RWPE1 (cell line): ENCODE measurements around the gene SAP30.

ENCODE experiments used
- CTCF ChIA-PET: fragments of 350-600 bp; sonication (Branson Sonifier 250); formaldehyde crosslinking; extraction: SDS; loops from one replicate; lab custom pipeline; 2021; lab: Yijun Ruan, JAX
- POLR2A ChIA-PET: fragments of 400-600 bp; formaldehyde crosslinking; extraction: SDS; loops from one replicate; lab custom pipeline; 2020; ENCODE audit warnings: antibody characterized with exemption; ENCODE audit not compliant: low non-redundant PET; lab: Yijun Ruan, JAX
- DNase-seq: peaks from one replicate; pipeline ENCODE4 v3.0.0; 2012; ENCODE audit warnings: low spot score
- H3K27ac ChIP-seq: fragments of 450-650 bp; 2 replicates; pipeline ENCODE4 v1.5.1; 2017
- TF ChIP-seq, protein P1 (sequence below): fragments of 450-650 bp; conservative IDR thresholded peaks from 2 replicates; pipeline ENCODE4 v1.5.1; 2017; ENCODE audit warnings: low read depth, mild to moderate bottlenecking

The SAP30 gene

GRCh38 chr4:173426064-173426463, 55.3 kb downstream of the SAP30 start:
- CTCF ChIA-PET: interaction anchor here (0.7 kb wide), 1 partner anchor 76 kb away, joined by 3 read pairs; no protein-coding TSS in a partner anchor
- POLR2A ChIA-PET: no interaction called here
- TF ChIP-seq, protein P1, sequence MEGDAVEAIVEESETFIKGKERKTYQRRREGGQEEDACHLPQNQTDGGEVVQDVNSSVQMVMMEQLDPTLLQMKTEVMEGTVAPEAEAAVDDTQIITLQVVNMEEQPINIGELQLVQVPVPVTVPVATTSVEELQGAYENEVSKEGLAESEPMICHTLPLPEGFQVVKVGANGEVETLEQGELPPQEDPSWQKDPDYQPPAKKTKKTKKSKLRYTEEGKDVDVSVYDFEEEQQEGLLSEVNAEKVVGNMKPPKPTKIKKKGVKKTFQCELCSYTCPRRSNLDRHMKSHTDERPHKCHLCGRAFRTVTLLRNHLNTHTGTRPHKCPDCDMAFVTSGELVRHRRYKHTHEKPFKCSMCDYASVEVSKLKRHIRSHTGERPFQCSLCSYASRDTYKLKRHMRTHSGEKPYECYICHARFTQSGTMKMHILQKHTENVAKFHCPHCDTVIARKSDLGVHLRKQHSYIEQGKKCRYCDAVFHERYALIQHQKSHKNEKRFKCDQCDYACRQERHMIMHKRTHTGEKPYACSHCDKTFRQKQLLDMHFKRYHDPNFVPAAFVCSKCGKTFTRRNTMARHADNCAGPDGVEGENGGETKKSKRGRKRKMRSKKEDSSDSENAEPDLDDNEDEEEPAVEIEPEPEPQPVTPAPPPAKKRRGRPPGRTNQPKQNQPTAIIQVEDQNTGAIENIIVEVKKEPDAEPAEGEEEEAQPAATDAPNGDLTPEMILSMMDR: no peak

More at GRCh38 chr4:173426064-173426463, 55.3 kb downstream of the SAP30 start:
- no peak overlapping the region for H3K27ac ChIP-seq
- no peak for DNase-seq
